ENCODE data around the gene MYRFL. TPM values are rescaled to one million over a fixed set of nuclear protein-coding genes. Genes with fewer than 3 reads are reported as not detected.

MYRFL gene
- total RNA-seq, 1 experiment from 2014 or later, result not detected

GRCh38 chr12:69998011-69998410 lies 173.0 kb downstream of the MYRFL start:
- no peak overlapping the region for H3K27ac ChIP-seq
- no peaks in the 10 kb centered on the region for H3K4me1 ChIP-seq (replicated peaks; ENCODE audit: insufficient read depth)
- POLR2A ChIA-PET (ENCODE audit: unreplicated experiment), result no interaction called here
- intact Hi-C loops (cut with micrococcal nuclease; ENCODE audit: unreplicated experiment), result no loop called here
- no peaks in the 10 kb centered on the region for H3K79me2 ChIP-seq (ENCODE audit: low read depth)
- no TSS peak for BruUV-seq (replicated peaks)
- H3K9me2 ChIP-seq (ENCODE audit: insufficient read depth), result no peaks in the 10 kb centered on the region
- CTCF ChIA-PET, result no interaction called here
- H3K4me3 ChIP-seq, result no peak overlapping the region
- no peaks in the 10 kb centered on the region for H3K9me3 ChIP-seq (ENCODE audit: insufficient read depth, low read depth)
- no peaks in the 10 kb centered on the region for H3K27me3 ChIP-seq (ENCODE audit: insufficient read depth, low read depth)
- no peaks in the 10 kb centered on the region for H4K20me1 ChIP-seq (ENCODE audit: insufficient read depth)
- no peak for TF ChIP-seq EZH2 (IDR thresholded peaks at IDR 0.05; ENCODE audit: low read depth)
- TF ChIP-seq, protein P1, sequence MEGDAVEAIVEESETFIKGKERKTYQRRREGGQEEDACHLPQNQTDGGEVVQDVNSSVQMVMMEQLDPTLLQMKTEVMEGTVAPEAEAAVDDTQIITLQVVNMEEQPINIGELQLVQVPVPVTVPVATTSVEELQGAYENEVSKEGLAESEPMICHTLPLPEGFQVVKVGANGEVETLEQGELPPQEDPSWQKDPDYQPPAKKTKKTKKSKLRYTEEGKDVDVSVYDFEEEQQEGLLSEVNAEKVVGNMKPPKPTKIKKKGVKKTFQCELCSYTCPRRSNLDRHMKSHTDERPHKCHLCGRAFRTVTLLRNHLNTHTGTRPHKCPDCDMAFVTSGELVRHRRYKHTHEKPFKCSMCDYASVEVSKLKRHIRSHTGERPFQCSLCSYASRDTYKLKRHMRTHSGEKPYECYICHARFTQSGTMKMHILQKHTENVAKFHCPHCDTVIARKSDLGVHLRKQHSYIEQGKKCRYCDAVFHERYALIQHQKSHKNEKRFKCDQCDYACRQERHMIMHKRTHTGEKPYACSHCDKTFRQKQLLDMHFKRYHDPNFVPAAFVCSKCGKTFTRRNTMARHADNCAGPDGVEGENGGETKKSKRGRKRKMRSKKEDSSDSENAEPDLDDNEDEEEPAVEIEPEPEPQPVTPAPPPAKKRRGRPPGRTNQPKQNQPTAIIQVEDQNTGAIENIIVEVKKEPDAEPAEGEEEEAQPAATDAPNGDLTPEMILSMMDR (conservative IDR thresholded peaks at IDR 0.05), result no peak
- H3F3A ChIP-seq (ENCODE audit: insufficient read depth, low read depth), result no peaks in the 10 kb centered on the region
- H3K4me2 ChIP-seq, result no peak overlapping the region
- no peaks in the 10 kb centered on the region for H3K36me3 ChIP-seq (ENCODE audit: low read depth)
- DNase-seq, result no peak
- H2AFZ ChIP-seq, result no peak overlapping the region

- intact Hi-C loops (cut with micrococcal nuclease; ENCODE audit: unreplicated experiment), result no loop called here
- H3K4me3 ChIP-seq, result no peak overlapping the region
- no peaks in the 10 kb centered on the region for H3K36me3 ChIP-seq (ENCODE audit: low read depth)
- DNase-seq, result no peak
- H4K20me1 ChIP-seq (ENCODE audit: insufficient read depth), result no peaks in the 10 kb centered on the region
- TF ChIP-seq, protein P1 (conservative IDR thresholded peaks at IDR 0.05), result no peak
- TF ChIP-seq EZH2 (IDR thresholded peaks at IDR 0.05; ENCODE audit: low read depth), result no peak
- H3K4me2 ChIP-seq, result no peak overlapping the region
- H3K4me1 ChIP-seq (replicated peaks; ENCODE audit: insufficient read depth), result no peaks in the 10 kb centered on the region
- H2AFZ ChIP-seq, result no peak overlapping the region
- H3K9me2 ChIP-seq (ENCODE audit: insufficient read depth), result no peaks in the 10 kb centered on the region
- H3K27me3 ChIP-seq (ENCODE audit: insufficient read depth, low read depth), result no peaks in the 10 kb centered on the region
- H3K79me2 ChIP-seq (ENCODE audit: low read depth), result no peaks in the 10 kb centered on the region
- no peaks in the 10 kb centered on the region for H3F3A ChIP-seq (ENCODE audit: insufficient read depth, low read depth)
- no TSS peak for BruUV-seq (replicated peaks)
- no peak overlapping the region for H3K27ac ChIP-seq
- ChIA-PET POLR2A (ENCODE audit: unreplicated experiment) (no interaction called here), CTCF (no interaction called here)
- H3K9me3 ChIP-seq (ENCODE audit: insufficient read depth, low read depth), result no peaks in the 10 kb centered on the region
These were observed 173.9 kb downstream of the MYRFL start for GRCh38 chr12:69998922-69999321.

DNA sequence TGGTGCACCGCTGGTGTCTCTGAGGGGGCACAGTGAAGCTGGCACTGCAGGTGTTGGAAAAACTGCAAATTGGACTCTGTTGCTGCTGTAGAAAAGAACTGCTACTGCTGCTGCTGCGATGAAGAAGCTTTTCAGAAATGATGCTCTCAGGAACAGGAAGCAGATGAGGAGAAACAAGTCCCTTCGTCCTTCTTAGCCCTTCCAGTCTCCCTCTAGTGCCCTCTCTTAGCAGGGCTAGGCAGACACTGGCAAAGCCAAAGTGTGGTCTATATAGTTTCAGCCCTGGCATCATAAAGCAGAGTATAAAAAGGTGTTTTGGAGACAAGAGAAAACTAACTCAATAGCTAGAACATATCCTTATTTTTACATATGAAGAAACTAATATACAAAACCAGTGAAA lies 174.5 kb downstream of the MYRFL start:
- H3F3A ChIP-seq (ENCODE audit: insufficient read depth, low read depth), result no peaks in the 10 kb centered on the region
- no peak overlapping the region for H3K4me2 ChIP-seq
- H4K20me1 ChIP-seq (ENCODE audit: insufficient read depth), result no peaks in the 10 kb centered on the region
- intact Hi-C loops (cut with micrococcal nuclease; ENCODE audit: unreplicated experiment), result no loop called here
- no peak overlapping the region for H2AFZ ChIP-seq
- ChIA-PET CTCF (no interaction called here), POLR2A (ENCODE audit: unreplicated experiment) (no interaction called here)
- DNase-seq, result no peak
- H3K9me3 ChIP-seq (ENCODE audit: insufficient read depth, low read depth), result no peaks in the 10 kb centered on the region
- H3K9me2 ChIP-seq (ENCODE audit: insufficient read depth), result no peaks in the 10 kb centered on the region
- H3K27ac ChIP-seq, result no peak overlapping the region
- TF ChIP-seq EZH2 (IDR thresholded peaks at IDR 0.05; ENCODE audit: low read depth), result no peak
- no peaks in the 10 kb centered on the region for H3K4me1 ChIP-seq (replicated peaks; ENCODE audit: insufficient read depth)
- H3K27me3 ChIP-seq (ENCODE audit: insufficient read depth, low read depth), result no peaks in the 10 kb centered on the region
- BruUV-seq (replicated peaks), result no TSS peak
- H3K4me3 ChIP-seq, result no peak overlapping the region
- H3K79me2 ChIP-seq (ENCODE audit: low read depth), result no peaks in the 10 kb centered on the region
- H3K36me3 ChIP-seq (ENCODE audit: low read depth), result no peaks in the 10 kb centered on the region
